ENCODE measurements around the gene TGIF1.

- TF ChIP-seq CTCF (IDR thresholded peaks at IDR 0.05) (no peak), POLR2A (IDR thresholded peaks at IDR 0.05) (no peak)
These were observed 43.7 kb downstream of the TGIF1 start for GRCh38 chr18:3493501-3494244.

Data from body of pancreas (tissue), 4 donors.